Endothelial cell of umbilical vein (primary cell): ENCODE results near the gene FILIP1L. TPM values are rescaled to one million over a fixed set of nuclear protein-coding genes. Genes with fewer than 3 reads are reported as not detected.

Source experiments
- BruUV-seq: library from RNA; stranded (reverse); fragments of 400-500 nt; replicated peaks from 2 replicates; lab custom pipeline; 2021; lab: Mats Ljungman, UMichigan
- CTCF ChIA-PET: fragments of 300-600, 350-600 bp; sonication (Branson Sonifier 250); formaldehyde crosslinking; loops from one replicate; lab custom pipeline; 2021; ENCODE audit warnings: antibody characterized with exemption, inconsistent platforms; lab: Charles Lee
- POLR2A ChIA-PET: fragments of 300-600, 350-600 bp; sonication (Branson Sonifier 250); formaldehyde crosslinking; loops from one replicate; lab custom pipeline; 2021; ENCODE audit warnings: antibody characterized with exemption, inconsistent platforms; lab: Charles Lee
- DNase-seq: peaks from one replicate; pipeline ENCODE4 v3.0.0-alpha.2; 2011; ENCODE audit warnings: low read depth, low spot score
- FAIRE-seq: peaks from 2 replicates; lab custom pipeline; 2011; peaks lifted over from hg19 to GRCh38; lab: Jason Lieb, UNC
- H2AFZ ChIP-seq: 2 replicates; pipeline ENCODE4 v1.6.0; 2012; ENCODE audit warnings: low read depth, low read length, control low read depth, inconsistent platforms
- H3K27ac ChIP-seq: 2 replicates; pipeline ENCODE4 v1.5.1; 2011; ENCODE audit warnings: low read depth, mild to moderate bottlenecking, control low read depth, low read length, moderate library complexity; ENCODE audit not compliant: insufficient read depth
- H3K27me3 ChIP-seq, 2 experiments: 2 replicates each; pipeline versions ENCODE4 v1.6.0 to v1.6.1; 2011; ENCODE audit warnings: low read length in 2 of 2, mixed read lengths in 1 of 2; ENCODE audit not compliant: control insufficient read depth in 2 of 2, insufficient read depth in 2 of 2
- H3K36me3 ChIP-seq, 2 experiments: 2 replicates in 1 of 2; 3 replicates in 1 of 2; pipeline ENCODE4 v1.5.1; 2011; ENCODE audit warnings: low read length in 2 of 2, mild to moderate bottlenecking in 1 of 2, moderate library complexity in 1 of 2; ENCODE audit not compliant: control insufficient read depth in 2 of 2, insufficient read depth in 2 of 2; ENCODE audit errors: extremely low read depth in 1 of 2
- H3K4me1 ChIP-seq: 3 replicates; pipeline ENCODE4 v1.5.1; 2011; ENCODE audit warnings: mild to moderate bottlenecking, low read length; ENCODE audit not compliant: control insufficient read depth, insufficient read depth; ENCODE audit errors: extremely low read depth
- H3K4me2 ChIP-seq: 2 replicates; pipeline ENCODE4 v1.6.1; 2011; ENCODE audit warnings: low read length, control low read depth, mixed read lengths; ENCODE audit not compliant: insufficient read depth
- H3K4me3 ChIP-seq, 3 experiments: fragments of 200-600 bp in 1 of 3; sonication (generic), shearing (Covaris generic) in 1 of 3; replicated peaks in 1 of 3; 2 replicates each; pipeline ENCODE4 v1.5.1; 2011 to 2016; ENCODE audit warnings: control low read depth in 3 of 3, low read length in 3 of 3, mild to moderate bottlenecking in 2 of 3, inconsistent platforms in 1 of 3, low read depth in 1 of 3, moderate library complexity in 1 of 3; ENCODE audit not compliant: insufficient read depth in 1 of 3
- H3K79me2 ChIP-seq: 2 replicates; pipeline ENCODE4 v1.6.0; 2012; ENCODE audit warnings: low read length, inconsistent platforms; ENCODE audit not compliant: control insufficient read depth, insufficient read depth
- H3K9ac ChIP-seq: replicated peaks from 2 replicates; pipeline ENCODE3; 2011; ENCODE audit warnings: low read length, control low read depth; ENCODE audit not compliant: insufficient read depth; ENCODE audit errors: extremely low read depth
- H3K9me1 ChIP-seq: replicated peaks from 3 replicates; pipeline ENCODE4 v1.6.0; 2011; ENCODE audit warnings: mild to moderate bottlenecking, low read length; ENCODE audit not compliant: control insufficient read depth, insufficient read depth; ENCODE audit errors: extremely low read depth
- H3K9me3 ChIP-seq: replicated peaks from 2 replicates; pipeline ENCODE4 v1.5.1; 2012; ENCODE audit warnings: low read length, inconsistent platforms; ENCODE audit not compliant: control insufficient read depth, insufficient read depth
- H4K20me1 ChIP-seq: replicated peaks from 2 replicates; pipeline ENCODE3; 2011; ENCODE audit warnings: mild to moderate bottlenecking, low read length; ENCODE audit not compliant: control insufficient read depth, insufficient read depth; ENCODE audit errors: extremely low read depth
- CTCF ChIP-seq, 2 donors: IDR thresholded peaks; 1 replicate in 1 of 2; 2 replicates in 1 of 2; pipeline ENCODE4 v1.5.1; 2011; ENCODE audit warnings: low read length in 2 of 2, mild to moderate bottlenecking in 2 of 2, moderate library complexity in 2 of 2, control low read depth in 1 of 2, inconsistent platforms in 1 of 2, low read depth in 1 of 2; ENCODE audit not compliant: insufficient read depth in 1 of 2; ENCODE audit errors: extremely low read depth in 1 of 2
- EZH2 ChIP-seq: IDR thresholded peaks from 2 replicates; pipeline ENCODE4 v1.6.1; 2012; ENCODE audit warnings: borderline replicate concordance, low read depth, mild to moderate bottlenecking, moderate library complexity, low read length, inconsistent platforms; ENCODE audit not compliant: severe bottlenecking
- FOS ChIP-seq: IDR thresholded peaks from 2 replicates; pipeline ENCODE4 v1.6.1; 2011; ENCODE audit warnings: mild to moderate bottlenecking, low read length, moderate library complexity, borderline replicate concordance; ENCODE audit not compliant: insufficient read depth
- GATA2 ChIP-seq: IDR thresholded peaks from 2 replicates; pipeline ENCODE4 v1.7.0; 2011; ENCODE audit warnings: low read depth, mild to moderate bottlenecking, moderate library complexity, mixed read lengths, low read length; ENCODE audit not compliant: insufficient read length, insufficient read depth
- MYC ChIP-seq: IDR thresholded peaks from one replicate; pipeline ENCODE4 v1.6.1; 2011; ENCODE audit warnings: mild to moderate bottlenecking, low read depth, low read length
- POLR2A ChIP-seq: IDR thresholded peaks from 2 replicates; pipeline ENCODE4 v1.6.1; 2012; ENCODE audit warnings: low read depth, mild to moderate bottlenecking, control low read depth, low read length
- POLR2AphosphoS5 ChIP-seq: IDR thresholded peaks from 2 replicates; pipeline ENCODE4 v1.6.1; 2012; ENCODE audit warnings: low read depth, mild to moderate bottlenecking, control low read depth, low read length, moderate library complexity; ENCODE audit not compliant: insufficient read depth
- dilution Hi-C: fragments of 300-500 bp; cut with MboI; formaldehyde crosslinking; loops from one replicate; pipeline ENCODE4 v1.15.0; 2019; ENCODE audit warnings: low sequenced_read_pairs; ENCODE audit not compliant: extremely low pct_ligation_motif_present
- intact Hi-C: fragments of 100-400 bp; cut with micrococcal nuclease; formaldehyde crosslinking; loops from one replicate; pipeline ENCODE4 v1.10.0; 2022
- polyA plus RNA-seq, 4 experiments: library from polyadenylated mRNA; depleted of rRNA in 3 of 4; stranded (reverse) in 3 of 4; unstranded in 1 of 4; fragments of >200 nt; gene quantifications; 2 replicates each; pipeline versions ENCODE4 v1.2.1 to v1.2.3, GENCODE V29; 2011 to 2012; ENCODE audit warnings: missing spikeins in 1 of 4
- total RNA-seq: library from RNA; stranded (reverse); gene quantifications from 2 replicates; pipeline ENCODE4 v1.2.3, GENCODE V29; 2021
- TF ChIP-seq, protein P1 (sequence below): IDR thresholded peaks from 2 replicates; pipeline ENCODE4 v1.6.1; 2011; ENCODE audit not compliant: insufficient read depth, insufficient read length

The FILIP1L gene
- total and polyA plus RNA-seq, 2 donors (not counting 3 experiments of a cell fraction or from before 2014, with no cell fraction given), result 26.0 to 29.9 TPM

- Histone ChIP-seq H4K20me1 (no peaks in the 10 kb centered on the region), H3K9me1 (no peaks in the 10 kb centered on the region), H3K27ac (no peak overlapping the region), H3K4me2 (no peak overlapping the region), H3K79me2 (no peaks in the 10 kb centered on the region), H2AFZ (no peak overlapping the region), H3K27me3 (no peaks in the 10 kb centered on the region), H3K4me1 (peaks cover 4% of the 10 kb centered on the region), H3K9me3 (no peaks in the 10 kb centered on the region), H3K4me3 (no peak overlapping the region), H3K36me3 (no peaks in the 10 kb centered on the region), H3K9ac (no peak overlapping the region)
- dilution Hi-C loops (no loop called here), intact Hi-C loops (no loop called here)
- TF ChIP-seq POLR2A (no peak), MYC (no peak), FOS (no peak), GATA2 (no peak), CTCF (IDR thresholded peaks at IDR 0.05; ENCODE audit: extremely low read depth in 1 of 2, insufficient read depth in 1 of 2, low read depth in 1 of 2, low read length in 2 of 2) (no peak), EZH2 (no peak), POLR2AphosphoS5 (no peak)
- TF ChIP-seq, protein P1, sequence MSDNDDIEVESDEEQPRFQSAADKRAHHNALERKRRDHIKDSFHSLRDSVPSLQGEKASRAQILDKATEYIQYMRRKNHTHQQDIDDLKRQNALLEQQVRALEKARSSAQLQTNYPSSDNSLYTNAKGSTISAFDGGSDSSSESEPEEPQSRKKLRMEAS, result no peak
- FAIRE-seq (no peak), DNase-seq (no peak)
- ChIA-PET POLR2A (no interaction called here), CTCF (no interaction called here)
- BruUV-seq, result no TSS peak
These were observed 148.5 kb downstream of the FILIP1L start for GRCh38 chr3:99965681-99966408.
